ENCODE data around the gene TGM3. TPM values are rescaled to one million over a fixed set of nuclear protein-coding genes. Genes with fewer than 3 reads are reported as not detected.

The TGM3 gene
- total RNA-seq, 1 experiment from 2014 or later, result not detected

GRCh38 chr20:2307136-2307535 lies 11.3 kb downstream of the TGM3 start:
- DNase-seq (ENCODE audit: low read depth), result no peak

GRCh38 chr20:2311329-2311728 lies 15.5 kb downstream of the TGM3 start:
- no peak for DNase-seq (ENCODE audit: low read depth)

GRCh38 chr20:2312876-2313275 lies 17.1 kb downstream of the TGM3 start:
- DNase-seq (ENCODE audit: low read depth), result no peak

GRCh38 chr20:2313316-2313715 lies 17.5 kb downstream of the TGM3 start:
- DNase-seq (ENCODE audit: low read depth), result no peak

GRCh38 chr20:2314759-2315439 lies 19.1 kb downstream of the TGM3 start:
- DNase-seq (ENCODE audit: low read depth), result peak; percentile 61

- no peak for DNase-seq (ENCODE audit: low read depth)
These were observed 19.6 kb downstream of the TGM3 start for GRCh38 chr20:2315440-2315778.

- DNase-seq (ENCODE audit: low read depth), result no peak
These were observed 21.2 kb downstream of the TGM3 start for GRCh38 chr20:2316847-2317495.

- DNase-seq (ENCODE audit: low read depth), result no peak
These were observed 25.2 kb downstream of the TGM3 start for GRCh38 chr20:2320813-2321658.

- DNase-seq (ENCODE audit: low read depth), result no peak
These were observed 27.2 kb downstream of the TGM3 start for GRCh38 chr20:2323051-2323450.

GRCh38 chr20:2326046-2326445 lies 30.2 kb downstream of the TGM3 start:
- no peak for DNase-seq (ENCODE audit: low read depth)

- no peak for DNase-seq (ENCODE audit: low read depth)
These were observed 32.1 kb downstream of the TGM3 start for GRCh38 chr20:2327620-2328555.

- no peak for DNase-seq (ENCODE audit: low read depth)
These were observed 33.5 kb downstream of the TGM3 start for GRCh38 chr20:2329286-2329685.

GRCh38 chr20:2330090-2330695 lies 34.4 kb downstream of the TGM3 start:
- DNase-seq (ENCODE audit: low read depth), result no peak

GRCh38 chr20:2331106-2331505 lies 35.3 kb downstream of the TGM3 start:
- DNase-seq (ENCODE audit: low read depth), result no peak

- no peak for DNase-seq (ENCODE audit: low read depth)
These were observed 36.2 kb downstream of the TGM3 start for GRCh38 chr20:2331901-2332565.

GRCh38 chr20:2332711-2333110 lies 36.9 kb downstream of the TGM3 start:
- no peak for DNase-seq (ENCODE audit: low read depth)

- no peak for DNase-seq (ENCODE audit: low read depth)
These were observed 38.0 kb downstream of the TGM3 start for GRCh38 chr20:2333821-2334220.

- DNase-seq (ENCODE audit: low read depth), result no peak
These were observed 39.5 kb downstream of the TGM3 start for GRCh38 chr20:2335096-2335870.

- DNase-seq (ENCODE audit: low read depth), result no peak
These were observed 40.7 kb downstream of the TGM3 start for GRCh38 chr20:2336471-2336870.

- DNase-seq (ENCODE audit: low read depth), result no peak
These were observed 41.3 kb downstream of the TGM3 start for GRCh38 chr20:2337142-2337541.
